GM23338 (cell line): Measurements from ENCODE around the gene PPARD. TPM values are rescaled to one million over a fixed set of nuclear protein-coding genes. Genes with fewer than 3 reads are reported as not detected.
"Not testable (repeated sequence)": the region's sequence is repeated elsewhere in the genome, so short reads cannot be mapped to it uniquely, and the experiment has no call there.

Source experiments
- ATAC-seq: fragments of 200-7000 bp; cut with Tn5 transposase; 3 replicates; pipeline ENCODE4 v1.9.1; 2020
- DNase-seq: peaks from one replicate; pipeline ENCODE4 v3.0.0-alpha.2; 2015; ENCODE audit warnings: low spot score
- H2AFZ ChIP-seq: fragments of 200-600 bp; sonication (generic); 2 replicates; pipeline ENCODE4 v1.8.0; 2016; ENCODE audit warnings: antibody characterized with exemption, mild to moderate bottlenecking, moderate library complexity
- H3F3A ChIP-seq: fragments of 200-600 bp; sonication (generic); replicated peaks from 2 replicates; pipeline ENCODE4 v1.8.0; 2017; ENCODE audit warnings: antibody characterized with exemption, mixed run types, low read depth
- H3K27ac ChIP-seq: fragments of 200-600 bp; sonication (generic); 2 replicates; pipeline ENCODE4 v1.6.1; 2016; ENCODE audit warnings: low read depth
- H3K27me3 ChIP-seq: fragments of 200-600 bp; sonication (generic); 2 replicates; pipeline ENCODE4 v1.8.0; 2016; ENCODE audit warnings: mild to moderate bottlenecking, mixed run types, moderate library complexity; ENCODE audit not compliant: insufficient read depth
- H3K36me3 ChIP-seq: fragments of 200-600 bp; sonication (generic); 2 replicates; pipeline ENCODE4 v1.8.0; 2016; ENCODE audit warnings: mild to moderate bottlenecking; ENCODE audit not compliant: insufficient read depth
- H3K4me1 ChIP-seq: fragments of 200-600 bp; sonication (generic); 2 replicates; pipeline ENCODE4 v1.8.0; 2016; ENCODE audit warnings: mild to moderate bottlenecking, moderate library complexity; ENCODE audit not compliant: insufficient read depth
- H3K4me2 ChIP-seq: fragments of 200-600 bp; sonication (generic); 2 replicates; pipeline ENCODE4 v1.7.1; 2017; ENCODE audit warnings: mixed run types
- H3K4me3 ChIP-seq: fragments of 200-600 bp; sonication (generic); 2 replicates; pipeline ENCODE4 v1.6.1; 2016; ENCODE audit warnings: mixed run types
- H3K79me2 ChIP-seq: fragments of 200-600 bp; sonication (generic); replicated peaks from 2 replicates; pipeline ENCODE4 v1.8.0; 2017; ENCODE audit warnings: mild to moderate bottlenecking; ENCODE audit not compliant: insufficient read depth
- H3K9me2 ChIP-seq: fragments of 200-600 bp; sonication (generic); 2 replicates; pipeline ENCODE4 v1.8.0; 2017; ENCODE audit not compliant: insufficient read depth
- H4K20me1 ChIP-seq: fragments of 200-600 bp; sonication (generic); replicated peaks from 2 replicates; pipeline ENCODE4 v1.8.0; 2017; ENCODE audit warnings: mild to moderate bottlenecking; ENCODE audit not compliant: insufficient read depth
- H3K27ac Mint-ChIP-seq: 2 replicates; pipeline ENCODE4 v1.8.0; 2020; ENCODE audit warnings: inconsistent platforms, mild to moderate bottlenecking, moderate library complexity, mixed read lengths
- H3K27me3 Mint-ChIP-seq: 3 replicates; pipeline ENCODE4 v1.8.0; 2022; ENCODE audit warnings: low read depth, mild to moderate bottlenecking, moderate library complexity, mixed read lengths, inconsistent platforms; ENCODE audit not compliant: insufficient read depth, poor library complexity
- H3K36me3 Mint-ChIP-seq: 3 replicates; pipeline ENCODE4 v1.8.0; 2021; ENCODE audit warnings: low read depth, mild to moderate bottlenecking, inconsistent platforms, moderate library complexity, mixed read lengths
- H3K4me1 Mint-ChIP-seq: 3 replicates; pipeline ENCODE4 v1.8.0; 2020; ENCODE audit warnings: mild to moderate bottlenecking, inconsistent platforms, mixed read lengths
- H3K4me3 Mint-ChIP-seq: 3 replicates; pipeline ENCODE4 v1.8.0; 2021; ENCODE audit warnings: moderate library complexity, mild to moderate bottlenecking, inconsistent platforms, mixed read lengths
- H3K9me3 Mint-ChIP-seq: 3 replicates; pipeline ENCODE4 v1.8.0; 2020; ENCODE audit warnings: moderate library complexity, mild to moderate bottlenecking, inconsistent platforms, mixed read lengths
- CREB1 ChIP-seq: fragments of 250-450 bp; sonication (Bioruptor Pico); IDR thresholded peaks from 2 replicates; pipeline ENCODE4 v1.5.0; 2020; ENCODE audit warnings: low read depth, mild to moderate bottlenecking, moderate library complexity
- POLR2AphosphoS5 ChIP-seq: IDR thresholded peaks from 2 replicates; pipeline ENCODE4 v1.6.1; 2016; ENCODE audit warnings: antibody characterized with exemption, low read depth
- STAT1 ChIP-seq: IDR thresholded peaks from one replicate; pipeline ENCODE4 v1.6.1; 2016; ENCODE audit warnings: antibody characterized with exemption; ENCODE audit not compliant: unreplicated experiment
- ZNF114 ChIP-seq: fragments of 250-450 bp; sonication (Bioruptor Pico); IDR thresholded peaks from 2 replicates; pipeline ENCODE4 v1.5.0; 2020; ENCODE audit warnings: mild to moderate bottlenecking, moderate library complexity
- polyA plus RNA-seq: library from polyadenylated mRNA; unstranded; fragments of >200 nt; fragmentation: Nextera tagmentation; extraction: Ambion mirVana; gene quantifications from 2 replicates; pipeline ENCODE4 v1.2.1, GENCODE V29; 2016
- total RNA-seq: library from RNA; depleted of rRNA; stranded (reverse); fragments of >200 nt; shearing (Covaris generic); gene quantifications from 2 replicates; pipeline ENCODE4 v1.2.3, GENCODE V29; 2014
- TF ChIP-seq, protein P1 (sequence below), 2 experiments: fragments of 200-600 bp in 1 of 2; sonication (generic) in 1 of 2; conservative IDR thresholded peaks; 2 replicates each; pipeline versions ENCODE4 v1.5.1 to v1.6.1; 2016 to 2017; ENCODE audit warnings: antibody characterized with exemption in 2 of 2, low read depth in 2 of 2, mild to moderate bottlenecking in 2 of 2, moderate library complexity in 1 of 2
- TF ChIP-seq, protein P2 (sequence below): fragments of 250-450 bp; sonication (Bioruptor Pico); IDR thresholded peaks from 2 replicates; pipeline ENCODE4 v1.5.0; 2020; ENCODE audit warnings: mild to moderate bottlenecking, moderate library complexity

The PPARD gene
- total and polyA plus RNA-seq, 2 experiments from 2014 or later, result 5.1 to 9.7 TPM

DNA sequence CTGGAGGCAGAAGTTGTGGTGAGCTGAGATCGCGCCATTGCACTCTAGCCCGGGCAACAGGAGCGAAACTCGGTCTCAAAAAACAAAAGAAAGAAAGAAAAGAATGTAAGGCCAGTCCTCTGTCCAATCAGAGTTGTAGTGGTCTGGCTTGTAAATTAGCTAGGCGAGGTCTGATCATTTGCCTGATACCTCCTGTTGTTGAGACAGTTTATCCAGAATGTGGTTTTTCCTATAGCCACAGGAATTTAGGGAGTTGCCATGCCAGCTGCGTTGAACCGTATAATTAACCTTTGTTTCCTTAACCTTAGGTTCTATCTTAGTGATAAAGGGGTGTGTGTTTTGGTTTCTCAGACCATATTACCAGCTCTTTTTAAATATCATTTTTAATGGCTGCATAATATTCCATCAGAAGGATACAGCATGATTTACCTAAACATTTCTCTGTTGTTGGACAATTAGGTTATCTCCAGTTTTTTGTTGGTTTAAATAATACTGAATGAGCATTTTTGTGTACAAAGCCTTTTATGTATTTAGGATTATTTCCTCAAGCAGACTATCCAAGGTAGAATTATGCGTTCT, 11.7 kb upstream of the PPARD start:
- Histone ChIP-seq H3K4me2 (no peak overlapping the region), H3K27me3 (no peaks in the 10 kb centered on the region), H2AFZ (no peak overlapping the region), H3K9me2 (no peaks in the 10 kb centered on the region), H3K27ac (no peak overlapping the region), H4K20me1 (no peaks in the 10 kb centered on the region), H3F3A (no peaks in the 10 kb centered on the region), H3K4me1 (no peaks in the 10 kb centered on the region), H3K36me3 (no peaks in the 10 kb centered on the region), H3K79me2 (no peaks in the 10 kb centered on the region), H3K4me3 (no peak overlapping the region)
- ATAC-seq (no peak), DNase-seq (no peak)
- Mint-ChIP-seq H3K9me3 (peaks cover 13% of the 10 kb centered on the region), H3K4me3 (no peak overlapping the region), H3K27me3 (peaks cover 3% of the 10 kb centered on the region), H3K27ac (no peak overlapping the region), H3K4me1 (peaks cover 4% of the 10 kb centered on the region; the same call in 2 of the 3 replicates), H3K36me3 (peaks cover 3% of the 10 kb centered on the region; the same call in 2 of the 3 replicates)
- TF ChIP-seq POLR2AphosphoS5, result no peak

DNA sequence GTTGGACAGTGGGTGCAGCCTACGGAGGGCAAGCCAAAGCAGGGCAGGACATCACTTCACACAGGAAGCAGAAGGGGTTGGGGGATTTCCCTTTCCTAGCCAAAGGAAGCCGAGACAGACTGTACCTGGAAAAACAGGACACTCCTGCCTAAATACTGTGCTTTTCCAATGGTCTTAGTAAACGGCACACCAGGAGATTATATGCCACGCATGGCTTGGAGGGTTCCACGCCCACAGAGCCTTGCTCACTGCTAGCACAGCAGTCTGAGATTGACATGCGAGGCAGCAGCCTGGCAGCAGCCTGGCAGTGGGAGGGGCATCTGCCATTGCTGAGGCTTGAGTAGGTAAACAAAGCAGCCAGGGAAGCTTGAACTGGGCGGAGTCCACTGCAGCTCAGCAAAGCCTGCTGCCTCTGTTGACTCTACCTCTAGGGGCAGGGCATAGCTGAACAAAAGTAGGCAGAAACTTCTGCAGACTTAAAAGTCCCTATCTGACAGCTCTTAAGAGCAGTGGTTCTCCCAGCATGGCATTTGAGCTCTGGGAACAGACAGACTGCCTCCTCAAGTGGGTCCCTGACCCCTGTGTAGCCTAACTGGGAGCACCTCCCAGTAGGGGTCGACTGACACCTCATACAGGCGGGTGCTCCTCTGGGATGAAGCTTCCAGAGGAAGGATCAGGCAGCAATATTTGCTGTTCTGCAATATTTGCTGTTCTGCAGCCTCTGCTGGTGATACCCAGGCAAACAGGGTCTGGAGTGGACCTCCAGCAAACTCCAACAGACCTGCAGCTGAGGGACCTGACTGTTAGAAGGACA, 10.1 kb upstream of the PPARD start:
- H3K4me2 ChIP-seq, H3K79me2 ChIP-seq, H3K9me2 ChIP-seq, H3K4me1 Mint-ChIP-seq, H3K4me3 ChIP-seq, H3K4me1 ChIP-seq, H3K27ac ChIP-seq, H3K36me3 Mint-ChIP-seq, H3K27me3 ChIP-seq, H3F3A ChIP-seq, H3K27ac Mint-ChIP-seq, H2AFZ ChIP-seq, H3K4me3 Mint-ChIP-seq, H3K36me3 ChIP-seq, H3K27me3 Mint-ChIP-seq, H4K20me1 ChIP-seq: not testable (repeated sequence)
- ATAC-seq, result peak; percentile 68; the same call in 2 of the 3 replicates
- peaks cover 13% of the 10 kb centered on the region for H3K9me3 Mint-ChIP-seq
- DNase-seq, result peak; percentile 55

DNA sequence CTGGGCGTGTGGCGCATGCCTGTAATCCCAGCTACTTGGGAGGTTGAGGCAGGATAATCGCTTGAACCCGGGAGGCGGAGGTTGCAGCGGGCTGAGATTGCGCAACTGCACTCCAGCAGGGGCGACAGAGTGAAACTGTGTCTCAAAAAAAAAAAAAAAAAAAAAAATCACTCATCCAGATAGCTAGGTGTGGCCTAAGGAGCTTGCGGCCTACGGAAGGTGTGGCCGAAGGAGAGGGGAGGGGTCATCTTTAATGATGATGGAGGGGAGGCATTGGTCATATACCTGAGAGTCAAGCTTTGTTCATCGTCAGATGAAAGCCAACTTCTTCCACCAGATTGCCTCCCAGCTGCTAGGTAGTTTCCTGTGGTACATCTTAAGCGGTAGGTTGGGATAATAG, 801 bp upstream of the PPARD start:
- DNase-seq, result peak; percentile 68
- no peaks in the 10 kb centered on the region; the same call in 2 of the 3 replicates for H3K36me3 Mint-ChIP-seq

More for the DNA sequence above, 801 bp upstream of the PPARD start:
- H3K27ac ChIP-seq, result no peak overlapping the region
- ATAC-seq, result peak; percentile 43
- no peaks in the 10 kb centered on the region for H3K27me3 ChIP-seq
- peaks cover 5% of the 10 kb centered on the region; the same call in 1 of the 2 replicates for H3F3A ChIP-seq
- peak overlapping the region; percentile 78 for H2AFZ ChIP-seq
- Mint-ChIP-seq H3K4me3 (no peak overlapping the region; the same call in 2 of the 3 replicates), H3K4me1 (peaks cover 16% of the 10 kb centered on the region), H3K27ac (no peak overlapping the region), H3K27me3 (peaks cover 8% of the 10 kb centered on the region), H3K9me3 (peaks cover 9% of the 10 kb centered on the region; the same call in 2 of the 3 replicates)
- TF ChIP-seq POLR2AphosphoS5 (no peak), ZNF114 (CRISPR knock-in tag) (no peak), CREB1 (no peak), STAT1 (no peak)
- TF ChIP-seq, protein P1, sequence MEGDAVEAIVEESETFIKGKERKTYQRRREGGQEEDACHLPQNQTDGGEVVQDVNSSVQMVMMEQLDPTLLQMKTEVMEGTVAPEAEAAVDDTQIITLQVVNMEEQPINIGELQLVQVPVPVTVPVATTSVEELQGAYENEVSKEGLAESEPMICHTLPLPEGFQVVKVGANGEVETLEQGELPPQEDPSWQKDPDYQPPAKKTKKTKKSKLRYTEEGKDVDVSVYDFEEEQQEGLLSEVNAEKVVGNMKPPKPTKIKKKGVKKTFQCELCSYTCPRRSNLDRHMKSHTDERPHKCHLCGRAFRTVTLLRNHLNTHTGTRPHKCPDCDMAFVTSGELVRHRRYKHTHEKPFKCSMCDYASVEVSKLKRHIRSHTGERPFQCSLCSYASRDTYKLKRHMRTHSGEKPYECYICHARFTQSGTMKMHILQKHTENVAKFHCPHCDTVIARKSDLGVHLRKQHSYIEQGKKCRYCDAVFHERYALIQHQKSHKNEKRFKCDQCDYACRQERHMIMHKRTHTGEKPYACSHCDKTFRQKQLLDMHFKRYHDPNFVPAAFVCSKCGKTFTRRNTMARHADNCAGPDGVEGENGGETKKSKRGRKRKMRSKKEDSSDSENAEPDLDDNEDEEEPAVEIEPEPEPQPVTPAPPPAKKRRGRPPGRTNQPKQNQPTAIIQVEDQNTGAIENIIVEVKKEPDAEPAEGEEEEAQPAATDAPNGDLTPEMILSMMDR (conservative IDR thresholded peaks at IDR 0.05; ENCODE audit: low read depth in 2 of 2), result no peak
- TF ChIP-seq, protein P2, sequence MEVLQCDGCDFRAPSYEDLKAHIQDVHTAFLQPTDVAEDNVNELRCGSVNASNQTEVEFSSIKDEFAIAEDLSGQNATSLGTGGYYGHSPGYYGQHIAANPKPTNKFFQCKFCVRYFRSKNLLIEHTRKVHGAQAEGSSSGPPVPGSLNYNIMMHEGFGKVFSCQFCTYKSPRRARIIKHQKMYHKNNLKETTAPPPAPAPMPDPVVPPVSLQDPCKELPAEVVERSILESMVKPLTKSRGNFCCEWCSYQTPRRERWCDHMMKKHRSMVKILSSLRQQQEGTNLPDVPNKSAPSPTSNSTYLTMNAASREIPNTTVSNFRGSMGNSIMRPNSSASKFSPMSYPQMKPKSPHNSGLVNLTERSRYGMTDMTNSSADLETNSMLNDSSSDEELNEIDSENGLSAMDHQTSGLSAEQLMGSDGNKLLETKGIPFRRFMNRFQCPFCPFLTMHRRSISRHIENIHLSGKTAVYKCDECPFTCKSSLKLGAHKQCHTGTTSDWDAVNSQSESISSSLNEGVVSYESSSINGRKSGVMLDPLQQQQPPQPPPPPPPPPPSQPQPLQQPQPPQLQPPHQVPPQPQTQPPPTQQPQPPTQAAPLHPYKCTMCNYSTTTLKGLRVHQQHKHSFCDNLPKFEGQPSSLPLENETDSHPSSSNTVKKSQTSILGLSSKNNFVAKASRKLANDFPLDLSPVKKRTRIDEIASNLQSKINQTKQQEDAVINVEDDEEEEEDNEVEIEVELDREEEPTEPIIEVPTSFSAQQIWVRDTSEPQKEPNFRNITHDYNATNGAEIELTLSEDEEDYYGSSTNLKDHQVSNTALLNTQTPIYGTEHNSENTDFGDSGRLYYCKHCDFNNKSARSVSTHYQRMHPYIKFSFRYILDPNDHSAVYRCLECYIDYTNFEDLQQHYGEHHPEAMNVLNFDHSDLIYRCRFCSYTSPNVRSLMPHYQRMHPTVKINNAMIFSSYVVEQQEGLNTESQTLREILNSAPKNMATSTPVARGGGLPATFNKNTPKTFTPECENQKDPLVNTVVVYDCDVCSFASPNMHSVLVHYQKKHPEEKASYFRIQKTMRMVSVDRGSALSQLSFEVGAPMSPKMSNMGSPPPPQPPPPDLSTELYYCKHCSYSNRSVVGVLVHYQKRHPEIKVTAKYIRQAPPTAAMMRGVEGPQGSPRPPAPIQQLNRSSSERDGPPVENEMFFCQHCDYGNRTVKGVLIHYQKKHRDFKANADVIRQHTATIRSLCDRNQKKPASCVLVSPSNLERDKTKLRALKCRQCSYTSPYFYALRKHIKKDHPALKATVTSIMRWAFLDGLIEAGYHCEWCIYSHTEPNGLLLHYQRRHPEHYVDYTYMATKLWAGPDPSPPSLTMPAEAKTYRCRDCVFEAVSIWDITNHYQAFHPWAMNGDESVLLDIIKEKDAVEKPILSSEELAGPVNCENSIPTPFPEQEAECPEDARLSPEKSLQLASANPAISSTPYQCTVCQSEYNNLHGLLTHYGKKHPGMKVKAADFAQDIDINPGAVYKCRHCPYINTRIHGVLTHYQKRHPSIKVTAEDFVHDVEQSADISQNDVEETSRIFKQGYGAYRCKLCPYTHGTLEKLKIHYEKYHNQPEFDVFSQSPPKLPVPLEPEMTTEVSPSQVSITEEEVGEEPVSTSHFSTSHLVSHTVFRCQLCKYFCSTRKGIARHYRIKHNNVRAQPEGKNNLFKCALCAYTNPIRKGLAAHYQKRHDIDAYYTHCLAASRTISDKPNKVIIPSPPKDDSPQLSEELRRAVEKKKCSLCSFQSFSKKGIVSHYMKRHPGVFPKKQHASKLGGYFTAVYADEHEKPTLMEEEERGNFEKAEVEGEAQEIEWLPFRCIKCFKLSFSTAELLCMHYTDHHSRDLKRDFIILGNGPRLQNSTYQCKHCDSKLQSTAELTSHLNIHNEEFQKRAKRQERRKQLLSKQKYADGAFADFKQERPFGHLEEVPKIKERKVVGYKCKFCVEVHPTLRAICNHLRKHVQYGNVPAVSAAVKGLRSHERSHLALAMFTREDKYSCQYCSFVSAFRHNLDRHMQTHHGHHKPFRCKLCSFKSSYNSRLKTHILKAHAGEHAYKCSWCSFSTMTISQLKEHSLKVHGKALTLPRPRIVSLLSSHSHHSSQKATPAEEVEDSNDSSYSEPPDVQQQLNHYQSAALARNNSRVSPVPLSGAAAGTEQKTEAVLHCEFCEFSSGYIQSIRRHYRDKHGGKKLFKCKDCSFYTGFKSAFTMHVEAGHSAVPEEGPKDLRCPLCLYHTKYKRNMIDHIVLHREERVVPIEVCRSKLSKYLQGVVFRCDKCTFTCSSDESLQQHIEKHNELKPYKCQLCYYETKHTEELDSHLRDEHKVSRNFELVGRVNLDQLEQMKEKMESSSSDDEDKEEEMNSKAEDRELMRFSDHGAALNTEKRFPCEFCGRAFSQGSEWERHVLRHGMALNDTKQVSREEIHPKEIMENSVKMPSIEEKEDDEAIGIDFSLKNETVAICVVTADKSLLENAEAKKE (CRISPR knock-in tag), result no peak
- H3K4me2 ChIP-seq, result peak overlapping the region; percentile 49; the same call in 1 of the 2 replicates
- peaks cover 25% of the 10 kb centered on the region for H3K79me2 ChIP-seq
- no peaks in the 10 kb centered on the region for H3K36me3 ChIP-seq
- H3K4me1 ChIP-seq, result peaks cover 12% of the 10 kb centered on the region
- H4K20me1 ChIP-seq, result 0 out of 2 replicates have a peak, but pooled peaks cover 3% of the 10 kb centered on the region
- peak overlapping the region; percentile 82; the same call in 1 of the 2 replicates for H3K4me3 ChIP-seq
- no peaks in the 10 kb centered on the region for H3K9me2 ChIP-seq
